Smooth muscle cell (in vitro differentiated cells): Measurements from ENCODE around the gene CDH4. TPM values are rescaled to one million over a fixed set of nuclear protein-coding genes. Genes with fewer than 3 reads are reported as not detected.
A peak's percentile ranks its signal among the peaks of the same experiment; 100 is the strongest.

ENCODE experiments used
- DNase-seq: peaks from one replicate; lab custom pipeline; 2025; ENCODE audit not compliant: unreplicated experiment; lab: John Stamatoyannopoulos, UW
- H2AFZ ChIP-seq: fragments of 200-600 bp; sonication (generic); 2 replicates; pipeline ENCODE4 v1.6.0; 2016; ENCODE audit warnings: antibody characterized with exemption, low read depth, mild to moderate bottlenecking
- H3F3A ChIP-seq: fragments of 200-600 bp; sonication (generic); 2 replicates; pipeline ENCODE4 v1.6.0; 2017; ENCODE audit warnings: antibody characterized with exemption, low read depth
- H3K27ac ChIP-seq: fragments of 200-600 bp; sonication (generic); 2 replicates; pipeline ENCODE4 v1.5.1; 2016; ENCODE audit warnings: low read depth, mild to moderate bottlenecking
- H3K27me3 ChIP-seq: fragments of 200-600 bp; sonication (generic); 2 replicates; pipeline ENCODE4 v1.6.1; 2016; ENCODE audit warnings: low read depth, mild to moderate bottlenecking
- H3K36me3 ChIP-seq: fragments of 200-600 bp; sonication (generic); 2 replicates; pipeline ENCODE4 v1.5.1; 2016; ENCODE audit warnings: low read depth
- H3K4me1 ChIP-seq: fragments of 200-600 bp; sonication (generic); 2 replicates; pipeline ENCODE4 v1.5.1; 2016; ENCODE audit warnings: low read depth
- H3K4me2 ChIP-seq: fragments of 200-600 bp; sonication (generic); 2 replicates; pipeline ENCODE4 v1.6.0; 2016; ENCODE audit warnings: mild to moderate bottlenecking
- H3K4me3 ChIP-seq: fragments of 200-600 bp; sonication (generic); 2 replicates; pipeline ENCODE4 v1.5.1; 2016; ENCODE audit warnings: mild to moderate bottlenecking
- H3K79me2 ChIP-seq: fragments of 200-600 bp; sonication (generic); 2 replicates; pipeline ENCODE4 v1.6.0; 2016; ENCODE audit warnings: low read depth, mild to moderate bottlenecking
- H3K9ac ChIP-seq: fragments of 200-600 bp; sonication (generic); 2 replicates; pipeline ENCODE4 v1.6.0; 2016; ENCODE audit warnings: low read depth
- H3K9me3 ChIP-seq: fragments of 200-600 bp; sonication (generic); replicated peaks from 2 replicates; pipeline ENCODE4 v1.5.1; 2016; ENCODE audit warnings: low read depth
- H4K20me1 ChIP-seq: fragments of 200-600 bp; sonication (generic); 2 replicates; pipeline ENCODE4 v1.6.0; 2016; ENCODE audit warnings: low read depth
- WGBS: methylation state at CpG from one replicate; pipeline ENCODE4 v1.1.7; 2016; ENCODE audit warnings: low lambda C conversion rate; 5-methylcytosine and 5-hydroxymethylcytosine counted together
- polyA plus RNA-seq: library from polyadenylated mRNA; unstranded; fragments of >200 nt; fragmentation: Nextera tagmentation; extraction: Ambion mirVana; gene quantifications from 2 replicates; pipeline ENCODE4 v1.2.1, GENCODE V29; 2016
- total RNA-seq: library from RNA; depleted of rRNA; stranded (reverse); fragments of >200 nt; gene quantifications from 2 replicates; pipeline ENCODE4 v1.2.3, GENCODE V29; 2014
- TF ChIP-seq, protein P1 (sequence below): fragments of 200-600 bp; sonication (generic); IDR thresholded peaks from 2 replicates; pipeline ENCODE4 v1.5.1; 2017; ENCODE audit warnings: borderline replicate concordance, mild to moderate bottlenecking, antibody characterized with exemption; ENCODE audit not compliant: insufficient read depth, poor library complexity, severe bottlenecking

Gene CDH4
- 0.04 and 0.18 TPM in 2 replicates for total RNA-seq
- polyA plus RNA-seq = 0.03 and 0.19 TPM in 2 replicates

DNA sequence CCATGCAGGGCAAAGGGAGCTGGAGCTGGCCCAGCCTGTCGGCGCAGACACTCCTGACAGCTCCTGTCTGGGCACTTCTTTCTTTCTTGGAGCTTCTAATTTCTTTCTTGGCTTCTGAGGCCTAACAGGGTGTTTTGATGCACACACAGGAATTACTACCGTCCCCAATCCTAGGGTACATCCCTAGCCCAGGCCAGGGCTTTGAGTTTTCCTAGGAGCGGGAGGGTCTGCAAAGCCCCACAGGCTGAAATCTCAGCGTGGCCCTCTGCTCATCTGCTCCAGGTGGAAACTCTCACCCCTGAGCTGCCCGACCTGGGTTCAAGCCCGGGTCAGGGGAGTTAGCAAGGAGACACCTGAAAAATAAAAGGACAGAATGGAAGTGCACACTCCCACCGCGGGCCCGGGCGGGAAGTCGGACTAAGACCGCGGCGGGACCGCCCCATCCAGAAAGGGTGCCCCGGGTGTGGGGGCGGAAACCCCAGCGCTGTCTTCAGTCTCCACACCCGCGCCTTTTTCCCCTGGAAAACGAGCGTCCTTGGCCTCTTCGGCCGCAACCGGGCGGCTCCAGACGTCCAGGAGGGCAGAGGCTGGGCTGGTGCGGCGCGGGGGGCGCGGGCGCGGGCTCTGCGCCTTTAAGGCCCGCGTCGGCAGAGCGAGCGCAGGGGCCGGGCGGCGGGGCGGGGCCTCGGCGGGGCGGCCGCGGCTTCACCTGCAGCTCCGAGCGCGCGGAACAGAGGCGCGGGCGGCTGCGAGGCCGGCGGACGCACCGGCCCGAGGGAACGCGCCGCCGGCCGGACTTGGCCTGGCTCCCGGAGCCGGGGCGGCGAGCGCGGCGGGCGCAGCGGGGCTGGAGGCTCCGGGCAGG is at the start of gene CDH4:
Gene CDH4 (plus strand): TSS at position 733 of the 865 bp plus-strand sequence.
- TF ChIP-seq, protein P1, sequence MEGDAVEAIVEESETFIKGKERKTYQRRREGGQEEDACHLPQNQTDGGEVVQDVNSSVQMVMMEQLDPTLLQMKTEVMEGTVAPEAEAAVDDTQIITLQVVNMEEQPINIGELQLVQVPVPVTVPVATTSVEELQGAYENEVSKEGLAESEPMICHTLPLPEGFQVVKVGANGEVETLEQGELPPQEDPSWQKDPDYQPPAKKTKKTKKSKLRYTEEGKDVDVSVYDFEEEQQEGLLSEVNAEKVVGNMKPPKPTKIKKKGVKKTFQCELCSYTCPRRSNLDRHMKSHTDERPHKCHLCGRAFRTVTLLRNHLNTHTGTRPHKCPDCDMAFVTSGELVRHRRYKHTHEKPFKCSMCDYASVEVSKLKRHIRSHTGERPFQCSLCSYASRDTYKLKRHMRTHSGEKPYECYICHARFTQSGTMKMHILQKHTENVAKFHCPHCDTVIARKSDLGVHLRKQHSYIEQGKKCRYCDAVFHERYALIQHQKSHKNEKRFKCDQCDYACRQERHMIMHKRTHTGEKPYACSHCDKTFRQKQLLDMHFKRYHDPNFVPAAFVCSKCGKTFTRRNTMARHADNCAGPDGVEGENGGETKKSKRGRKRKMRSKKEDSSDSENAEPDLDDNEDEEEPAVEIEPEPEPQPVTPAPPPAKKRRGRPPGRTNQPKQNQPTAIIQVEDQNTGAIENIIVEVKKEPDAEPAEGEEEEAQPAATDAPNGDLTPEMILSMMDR = no peak
- H3K36me3 ChIP-seq = no peaks in the 10 kb centered on the region
- H3K79me2 ChIP-seq = no peaks in the 10 kb centered on the region
- 12% methylated on average over 42 of the region's 78 CpGs for WGBS
- no peaks in the 10 kb centered on the region for H3F3A ChIP-seq
- no peak within 1 kb of the TSS for H3K27ac ChIP-seq
- no peaks in the 10 kb centered on the region for H4K20me1 ChIP-seq
- no peaks in the 10 kb centered on the region for H3K4me1 ChIP-seq
- H3K27me3 ChIP-seq = peaks cover 88% of the 10 kb centered on the region
- no peak within 1 kb of the TSS for H2AFZ ChIP-seq
- peak within 1 kb of the TSS; percentile 85 for H3K4me2 ChIP-seq
- no peak for DNase-seq
- no peaks in the 10 kb centered on the region for H3K9me3 ChIP-seq
- peak within 1 kb of the TSS; percentile 39 for H3K4me3 ChIP-seq
- no peak within 1 kb of the TSS for H3K9ac ChIP-seq

GRCh38 chr20:61203320-61203719 is 48.7 kb upstream of the CDH4 start:
- H3K4me1 ChIP-seq = no peaks in the 10 kb centered on the region
- H3K36me3 ChIP-seq = no peaks in the 10 kb centered on the region
- H3K27me3 ChIP-seq = peaks cover 21% of the 10 kb centered on the region
- no peaks in the 10 kb centered on the region for H3K9me3 ChIP-seq
- H4K20me1 ChIP-seq = no peaks in the 10 kb centered on the region
- H3F3A ChIP-seq = no peaks in the 10 kb centered on the region
- no peak for DNase-seq
- 83% methylated on average over 5 of the region's 5 CpGs for WGBS
- TF ChIP-seq, protein P1 = no peak
- H3K9ac ChIP-seq = no peak overlapping the region
- no peak overlapping the region for H3K4me2 ChIP-seq
- H3K4me3 ChIP-seq = no peak overlapping the region
- no peaks in the 10 kb centered on the region for H3K79me2 ChIP-seq
- H2AFZ ChIP-seq = no peak overlapping the region
- no peak overlapping the region for H3K27ac ChIP-seq

DNA sequence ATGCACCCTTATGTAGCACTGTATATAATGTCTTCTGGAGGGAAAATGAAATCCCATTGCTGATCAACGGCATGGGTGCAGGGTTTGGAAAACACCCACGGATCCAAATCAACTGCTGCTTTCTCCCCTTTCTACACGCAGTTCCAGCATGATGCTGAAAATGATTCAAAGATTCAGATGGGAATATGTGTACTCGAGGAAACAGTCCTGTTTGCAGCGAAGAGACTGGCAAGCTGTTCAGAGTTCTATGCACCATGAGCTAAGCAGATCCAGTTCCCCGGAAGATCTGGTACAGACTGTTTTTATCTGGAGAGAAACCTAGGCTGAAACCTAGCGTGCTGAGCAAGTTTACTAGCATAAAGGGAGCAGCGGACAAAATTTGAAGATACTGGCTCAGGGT is 47.9 kb upstream of the CDH4 start:
- Histone ChIP-seq H3K27me3 (peaks cover 21% of the 10 kb centered on the region), H3K4me3 (no peak overlapping the region), H3K27ac (no peak overlapping the region), H3K79me2 (no peaks in the 10 kb centered on the region), H2AFZ (no peak overlapping the region), H3K4me2 (no peak overlapping the region), H3F3A (no peaks in the 10 kb centered on the region), H3K9ac (no peak overlapping the region), H3K4me1 (no peaks in the 10 kb centered on the region), H4K20me1 (no peaks in the 10 kb centered on the region), H3K9me3 (no peaks in the 10 kb centered on the region), H3K36me3 (no peaks in the 10 kb centered on the region)
- 82% methylated on average over 8 of the region's 8 CpGs for WGBS
- no peak for DNase-seq
- TF ChIP-seq, protein P1 = no peak
